Cortex of kidney (tissue), 1 donor: ENCODE measurements around the gene GSTK1.

Source experiments
- DNase-seq: peaks from one replicate; lab custom pipeline; 2025; lab: John Stamatoyannopoulos, UW

The GSTK1 gene

GRCh38 chr7:143299346-143299745, 36.1 kb downstream of the GSTK1 start:
- no peak for DNase-seq

- DNase-seq: no peak
Measured at GRCh38 chr7:143299840-143300239, 36.6 kb downstream of the GSTK1 start.

- DNase-seq: no peak
Measured at GRCh38 chr7:143300959-143301935, 38.0 kb downstream of the GSTK1 start.

GRCh38 chr7:143303733-143304132, 40.5 kb downstream of the GSTK1 start:
- no peak for DNase-seq

- DNase-seq: no peak
Measured at GRCh38 chr7:143304938-143305337, 41.7 kb downstream of the GSTK1 start.

GRCh38 chr7:143305423-143306070, 42.3 kb downstream of the GSTK1 start:
- no peak for DNase-seq

- no peak for DNase-seq
Measured at GRCh38 chr7:143308632-143309031, 45.4 kb downstream of the GSTK1 start.

- DNase-seq: no peak
Measured at GRCh38 chr7:143314127-143314526, 50.9 kb downstream of the GSTK1 start.

- no peak for DNase-seq
Measured at GRCh38 chr7:143315776-143316175, 52.5 kb downstream of the GSTK1 start, which contains the start of gene CLCN1. CLCN1 (plus strand) TSS chr7:143316111; CDS start chr7:143316213, 102 bp downstream.

GRCh38 chr7:143316492-143316891, 53.3 kb downstream of the GSTK1 start:
- no peak for DNase-seq

- no peak for DNase-seq
Measured at GRCh38 chr7:143318661-143319060, 55.4 kb downstream of the GSTK1 start.
